A549 (cell line): Measurements from ENCODE around the gene CEBPZ. TPM values are rescaled to one million over a fixed set of nuclear protein-coding genes. Genes with fewer than 3 reads are reported as not detected.

ENCODE experiments used
- ATAC-seq, 2 experiments: fragments of 200-7000 bp in 1 of 2; fragments of >200 bp in 1 of 2; cut with Nextera tagmentation in 1 of 2; cut with Tn5 transposase in 1 of 2; 3 replicates each; pipeline versions ENCODE4 v1.8.0 to v1.9.1; 2018 to 2020; ENCODE audit warnings: mild to moderate bottlenecking in 1 of 2, moderate library complexity in 1 of 2
- CTCF ChIA-PET: fragments of 300-600 bp; sonication (Branson Sonifier 250); formaldehyde crosslinking; extraction: SDS; loops from one replicate; lab custom pipeline; 2021; ENCODE audit warnings: antibody characterized with exemption, inconsistent platforms; lab: Yijun Ruan, JAX
- POLR2A ChIA-PET: fragments of 350-600 bp; formaldehyde crosslinking; extraction: SDS; loops from one replicate; lab custom pipeline; 2021; ENCODE audit warnings: antibody characterized with exemption, inconsistent platforms; lab: Yijun Ruan, JAX
- DNase-seq, 2 experiments: peaks; one replicate each; pipeline versions ENCODE4 v3.0.0 to v3.0.0-alpha.2; 2011 to 2016; ENCODE audit warnings: low read depth in 1 of 2, low spot score in 1 of 2
- FAIRE-seq: peaks from 2 replicates; lab custom pipeline; 2011; peaks lifted over from hg19 to GRCh38; lab: Jason Lieb, UNC
- H3K27ac ChIP-seq, 2 experiments: fragments of >200 bp; sonication (Bioruptor Twin); formaldehyde crosslinking; 3 replicates each; pipeline ENCODE4 v1.5.1; 2016 to 2017
- H3K4me1 ChIP-seq: fragments of >200 bp; sonication (Bioruptor Twin); formaldehyde crosslinking; 3 replicates; pipeline ENCODE4 v1.6.1; 2016
- H3K4me2 ChIP-seq: fragments of >200 bp; sonication (Bioruptor Twin); formaldehyde crosslinking; 3 replicates; pipeline ENCODE4 v1.6.1; 2016
- H3K4me3 ChIP-seq: fragments of >200 bp; sonication (Bioruptor Twin); formaldehyde crosslinking; 3 replicates; pipeline ENCODE4 v1.5.1; 2016
- H3K9me3 ChIP-seq: fragments of >200 bp; sonication (Bioruptor Twin); formaldehyde crosslinking; 3 replicates; pipeline ENCODE4 v1.6.1; 2016
- ATOH8 ChIP-seq: fragments of 250-450 bp; sonication (Bioruptor Pico); IDR thresholded peaks from 2 replicates; pipeline ENCODE4 v1.5.0; 2020; ENCODE audit warnings: low read depth, mild to moderate bottlenecking, moderate library complexity
- BCL3 ChIP-seq: fragments of >200 bp; sonication (Bioruptor Twin); formaldehyde crosslinking; IDR thresholded peaks from 3 replicates; pipeline ENCODE4 v1.6.1; 2016
- BHLHE40 ChIP-seq: IDR thresholded peaks from 2 replicates; pipeline ENCODE4 v1.6.1; 2012; ENCODE audit warnings: low read depth, low read length, inconsistent platforms
- CBX2 ChIP-seq: fragments of 200-600 bp; sonication (generic); IDR thresholded peaks from 2 replicates; pipeline ENCODE4 v1.6.1; 2016; ENCODE audit warnings: low read depth, mild to moderate bottlenecking, borderline replicate concordance
- CBX8 ChIP-seq: fragments of 200-600 bp; sonication (generic); IDR thresholded peaks from 2 replicates; pipeline ENCODE4 v1.6.1; 2016
- CEBPB ChIP-seq, 2 experiments: fragments of >200 bp in 1 of 2; sonication (Bioruptor Twin) in 1 of 2; formaldehyde crosslinking in 1 of 2; IDR thresholded peaks; 2 replicates each; pipeline ENCODE4 v1.6.1; 2012 to 2016
- CHD2 ChIP-seq: fragments of 150-350 bp; IDR thresholded peaks from 2 replicates; pipeline ENCODE4 v1.6.1; 2014; ENCODE audit warnings: low read length; ENCODE audit not compliant: partially characterized antibody
- CHD4 ChIP-seq: fragments of 200-600 bp; sonication (generic); IDR thresholded peaks from 2 replicates; pipeline ENCODE4 v1.6.1; 2016; ENCODE audit warnings: antibody characterized with exemption, mild to moderate bottlenecking, borderline replicate concordance
- CTCF ChIP-seq: fragments of >200 bp; sonication (Bioruptor Twin); formaldehyde crosslinking; IDR thresholded peaks from 3 replicates; pipeline ENCODE4 v1.5.1; 2016
- E2F6 ChIP-seq: IDR thresholded peaks from 2 replicates; pipeline ENCODE4 v1.6.1; 2012; ENCODE audit warnings: low read depth, borderline replicate concordance
- EP300 ChIP-seq, 2 experiments: fragments of >200 bp; sonication (Bioruptor Twin); formaldehyde crosslinking; IDR thresholded peaks; 2 replicates in 1 of 2; 3 replicates in 1 of 2; pipeline ENCODE4 v1.6.1; 2016 to 2017
- ESRRA ChIP-seq: fragments of 150-350 bp; IDR thresholded peaks from 2 replicates; pipeline ENCODE4 v1.6.1; 2014; ENCODE audit warnings: mild to moderate bottlenecking, low read length, borderline replicate concordance
- FOSL2 ChIP-seq, 2 experiments: fragments of 450-650 bp in 1 of 2; fragments of >200 bp in 1 of 2; sonication (Bioruptor Twin) in 1 of 2; formaldehyde crosslinking; IDR thresholded peaks; 2 replicates each; pipeline versions ENCODE4 v1.5.0 to v1.6.1; 2016 to 2020; ENCODE audit warnings: mild to moderate bottlenecking in 1 of 2, moderate library complexity in 1 of 2
- HMGXB4 ChIP-seq: fragments of 250-450 bp; sonication (Bioruptor Pico); IDR thresholded peaks from 2 replicates; pipeline ENCODE4 v1.5.0; 2021; ENCODE audit warnings: mild to moderate bottlenecking, moderate library complexity, borderline replicate concordance
- HOXB5 ChIP-seq: fragments of 250-450 bp; sonication (Bioruptor Pico); IDR thresholded peaks from 2 replicates; pipeline ENCODE4 v1.5.0; 2020; ENCODE audit warnings: mild to moderate bottlenecking, moderate library complexity
- JUN ChIP-seq, 2 experiments: fragments of >200 bp; sonication (Bioruptor Twin); formaldehyde crosslinking; IDR thresholded peaks; 2 replicates in 1 of 2; 3 replicates in 1 of 2; pipeline ENCODE4 v1.6.1; 2016 to 2017
- JUNB ChIP-seq: fragments of >200 bp; sonication (Bioruptor Twin); formaldehyde crosslinking; IDR thresholded peaks from 2 replicates; pipeline ENCODE4 v1.6.1; 2016
- MYC ChIP-seq: IDR thresholded peaks from 2 replicates; pipeline ENCODE4 v1.6.1; 2012; ENCODE audit warnings: mild to moderate bottlenecking, inconsistent platforms, low read length, improper control_type of control experiment, borderline replicate concordance
- NFE2L2 ChIP-seq: fragments of 150-350 bp; conservative IDR thresholded peaks from 2 replicates; pipeline ENCODE4 v1.6.1; 2014; ENCODE audit warnings: low read length
- NR3C1 ChIP-seq: fragments of >200 bp; sonication (Bioruptor Twin); formaldehyde crosslinking; IDR thresholded peaks from 3 replicates; pipeline ENCODE4 v1.6.1; 2017
- PHF8 ChIP-seq: fragments of 200-600 bp; sonication (generic); IDR thresholded peaks from 2 replicates; pipeline ENCODE4 v1.6.1; 2016; ENCODE audit warnings: low read depth, mild to moderate bottlenecking, antibody characterized with exemption, moderate library complexity, borderline replicate concordance
- POLR2A ChIP-seq: IDR thresholded peaks from 2 replicates; pipeline ENCODE4 v1.6.1; 2012; ENCODE audit warnings: mild to moderate bottlenecking, low read length
- POLR2AphosphoS2 ChIP-seq: conservative IDR thresholded peaks from 2 replicates; pipeline ENCODE4 v1.6.1; 2012; ENCODE audit warnings: low read length, improper control_type of control experiment, inconsistent platforms
- REST ChIP-seq: fragments of 200-600 bp; sonication (generic); IDR thresholded peaks from 2 replicates; pipeline ENCODE4 v1.6.1; 2016; ENCODE audit warnings: antibody characterized with exemption, mild to moderate bottlenecking, moderate library complexity
- RFX5 ChIP-seq: fragments of 450-650 bp; IDR thresholded peaks from 2 replicates; pipeline ENCODE4 v1.7.1; 2014; ENCODE audit warnings: antibody characterized with exemption, mild to moderate bottlenecking, moderate library complexity
- SMC3 ChIP-seq: fragments of >200 bp; sonication (Bioruptor Twin); formaldehyde crosslinking; IDR thresholded peaks from 3 replicates; pipeline ENCODE4 v1.6.1; 2018; ENCODE audit warnings: inconsistent platforms
- TFCP2L1 ChIP-seq: fragments of 250-450 bp; sonication (Bioruptor Pico); IDR thresholded peaks from 2 replicates; pipeline ENCODE4 v1.5.0; 2021; ENCODE audit warnings: mild to moderate bottlenecking
- ZC3H11A ChIP-seq: fragments of 450-650 bp; IDR thresholded peaks from 2 replicates; pipeline ENCODE4 v1.6.1; 2014; ENCODE audit warnings: antibody characterized with exemption, mild to moderate bottlenecking
- ZNF302 ChIP-seq: fragments of 250-450 bp; sonication (Bioruptor Pico); IDR thresholded peaks from 2 replicates; pipeline ENCODE4 v1.9.0; 2021; ENCODE audit warnings: inconsistent platforms, mild to moderate bottlenecking, moderate library complexity
- ZSCAN20 ChIP-seq: fragments of 250-450 bp; sonication (Bioruptor Pico); IDR thresholded peaks from 2 replicates; pipeline ENCODE4 v1.8.0; 2022; ENCODE audit warnings: mild to moderate bottlenecking, moderate library complexity
- WGBS: methylation state at CpG from one replicate; pipeline ENCODE4 v1.1.6; 2017; ENCODE audit errors: missing lambda C conversion rate; 5-methylcytosine and 5-hydroxymethylcytosine counted together
- polyA plus RNA-seq, 4 experiments: library from polyadenylated mRNA; depleted of rRNA in 3 of 4; stranded (reverse); fragments of >200 nt; fragmentation: RNase III in 1 of 4; extraction: RNeasy Plus Mini Kit Qiagen cat#74134 plus additional on column Dnase treatment in 1 of 4; gene quantifications; 2 replicates in 3 of 4; 3 replicates in 1 of 4; pipeline ENCODE4 v1.2.3, GENCODE V29; 2011 to 2017

Gene CEBPZ
- polyA plus RNA-seq, 2 of the 4 experiments (the other 2 are of a cell fraction) = 70.9 to 71.5 TPM

- TF ChIP-seq CBX8 = no peak
- no peak for TF ChIP-seq JUNB
- TF ChIP-seq E2F6 = no peak
- TF ChIP-seq RFX5 = no peak
- no peak for TF ChIP-seq JUN (IDR thresholded peaks at IDR 0.05)
- no peak for TF ChIP-seq CEBPB (IDR thresholded peaks at IDR 0.05)
- no peak for TF ChIP-seq PHF8
- TF ChIP-seq HOXB5 (CRISPR knock-in tag) = no peak
- no peak for TF ChIP-seq NFE2L2
- TF ChIP-seq FOSL2 (IDR thresholded peaks at IDR 0.05) = no peak
- TF ChIP-seq FOSL2 (CRISPR knock-in tag; IDR thresholded peaks at IDR 0.05) = no peak
- TF ChIP-seq ZSCAN20 (CRISPR knock-in tag) = no peak
- no peak for TF ChIP-seq ZC3H11A
- no peak for TF ChIP-seq SMC3
- TF ChIP-seq CHD2 = no peak
- TF ChIP-seq NR3C1 = no peak
- TF ChIP-seq POLR2AphosphoS2 = no peak
- TF ChIP-seq REST = no peak
- TF ChIP-seq POLR2A = no peak
- Histone ChIP-seq H3K27ac (no peak overlapping the region), H3K9me3 (no peaks in the 10 kb centered on the region), H3K4me3 (no peak overlapping the region), H3K4me2 (peak overlapping the region; percentile 98; the same call in 1 of the 3 replicates), H3K4me1 (peaks cover 31% of the 10 kb centered on the region)
- DNase-seq = no peak
- FAIRE-seq = no peak
- 91% methylated on average over 3 of the region's 3 CpGs for WGBS
- ATAC-seq = no peak
- CTCF ChIA-PET = no interaction called here
- POLR2A ChIA-PET = no interaction called here
Measured at GRCh38 chr2:37228788-37229187, 2.6 kb downstream of the CEBPZ start.

GRCh38 chr2:37226863-37227262, 4.5 kb downstream of the CEBPZ start:
- ChIA-PET POLR2A (no interaction called here), CTCF (interaction anchor here (1.1 kb wide), 1 partner anchor 59 kb away, joined by 4 read pairs; no protein-coding TSS in a partner anchor)
- H3K4me3 ChIP-seq = no peak overlapping the region
- ATAC-seq (no peak), DNase-seq (no peak), FAIRE-seq (no peak)
- peaks cover 24% of the 10 kb centered on the region for H3K4me1 ChIP-seq
- no peak overlapping the region for H3K27ac ChIP-seq
- WGBS = 92% methylated on average over 4 of the region's 4 CpGs
- H3K9me3 ChIP-seq = no peaks in the 10 kb centered on the region
- H3K4me2 ChIP-seq = no peak overlapping the region
- TF ChIP-seq CHD4 = no peak
- no peak for TF ChIP-seq ZNF302 (CRISPR knock-in tag)
- no peak for TF ChIP-seq BCL3
- TF ChIP-seq POLR2A = no peak
- TF ChIP-seq CBX2 = no peak
- TF ChIP-seq TFCP2L1 (CRISPR knock-in tag) = no peak
- no peak for TF ChIP-seq HOXB5 (CRISPR knock-in tag)
- TF ChIP-seq CTCF = no peak
- no peak for TF ChIP-seq MYC
- no peak for TF ChIP-seq ATOH8 (CRISPR knock-in tag)
- no peak for TF ChIP-seq PHF8
- no peak for TF ChIP-seq FOSL2 (IDR thresholded peaks at IDR 0.05)
- TF ChIP-seq FOSL2 (CRISPR knock-in tag; IDR thresholded peaks at IDR 0.05) = no peak
- no peak for TF ChIP-seq ESRRA
- TF ChIP-seq EP300 (IDR thresholded peaks at IDR 0.05) = no peak
- TF ChIP-seq BHLHE40 = no peak
- no peak for TF ChIP-seq HMGXB4 (CRISPR knock-in tag)
- no peak for TF ChIP-seq JUN (IDR thresholded peaks at IDR 0.05)
